LNCaP clone FGC (cell line): ENCODE results near the gene DRGX.

Experiments used
- DNase-seq: peaks from one replicate; pipeline ENCODE4 v3.0.0-alpha.2; 2011; ENCODE audit warnings: low read depth
- H3K4me3 ChIP-seq: 2 replicates; pipeline ENCODE4 v1.5.1; 2011; ENCODE audit warnings: mild to moderate bottlenecking, low read depth, low read length, control low read depth
- TF ChIP-seq, protein P1 (sequence below): IDR thresholded peaks from 2 replicates; pipeline ENCODE4 v1.5.1; 2012; ENCODE audit warnings: mild to moderate bottlenecking; ENCODE audit not compliant: control insufficient read depth, insufficient read depth; ENCODE audit errors: extremely low read depth

Gene DRGX

GRCh38 chr10:49323896-49324270 is 72.0 kb downstream of the DRGX start:
- no peak overlapping the region for H3K4me3 ChIP-seq
- DNase-seq: no peak
- TF ChIP-seq, protein P1, sequence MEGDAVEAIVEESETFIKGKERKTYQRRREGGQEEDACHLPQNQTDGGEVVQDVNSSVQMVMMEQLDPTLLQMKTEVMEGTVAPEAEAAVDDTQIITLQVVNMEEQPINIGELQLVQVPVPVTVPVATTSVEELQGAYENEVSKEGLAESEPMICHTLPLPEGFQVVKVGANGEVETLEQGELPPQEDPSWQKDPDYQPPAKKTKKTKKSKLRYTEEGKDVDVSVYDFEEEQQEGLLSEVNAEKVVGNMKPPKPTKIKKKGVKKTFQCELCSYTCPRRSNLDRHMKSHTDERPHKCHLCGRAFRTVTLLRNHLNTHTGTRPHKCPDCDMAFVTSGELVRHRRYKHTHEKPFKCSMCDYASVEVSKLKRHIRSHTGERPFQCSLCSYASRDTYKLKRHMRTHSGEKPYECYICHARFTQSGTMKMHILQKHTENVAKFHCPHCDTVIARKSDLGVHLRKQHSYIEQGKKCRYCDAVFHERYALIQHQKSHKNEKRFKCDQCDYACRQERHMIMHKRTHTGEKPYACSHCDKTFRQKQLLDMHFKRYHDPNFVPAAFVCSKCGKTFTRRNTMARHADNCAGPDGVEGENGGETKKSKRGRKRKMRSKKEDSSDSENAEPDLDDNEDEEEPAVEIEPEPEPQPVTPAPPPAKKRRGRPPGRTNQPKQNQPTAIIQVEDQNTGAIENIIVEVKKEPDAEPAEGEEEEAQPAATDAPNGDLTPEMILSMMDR: no peak

DNA sequence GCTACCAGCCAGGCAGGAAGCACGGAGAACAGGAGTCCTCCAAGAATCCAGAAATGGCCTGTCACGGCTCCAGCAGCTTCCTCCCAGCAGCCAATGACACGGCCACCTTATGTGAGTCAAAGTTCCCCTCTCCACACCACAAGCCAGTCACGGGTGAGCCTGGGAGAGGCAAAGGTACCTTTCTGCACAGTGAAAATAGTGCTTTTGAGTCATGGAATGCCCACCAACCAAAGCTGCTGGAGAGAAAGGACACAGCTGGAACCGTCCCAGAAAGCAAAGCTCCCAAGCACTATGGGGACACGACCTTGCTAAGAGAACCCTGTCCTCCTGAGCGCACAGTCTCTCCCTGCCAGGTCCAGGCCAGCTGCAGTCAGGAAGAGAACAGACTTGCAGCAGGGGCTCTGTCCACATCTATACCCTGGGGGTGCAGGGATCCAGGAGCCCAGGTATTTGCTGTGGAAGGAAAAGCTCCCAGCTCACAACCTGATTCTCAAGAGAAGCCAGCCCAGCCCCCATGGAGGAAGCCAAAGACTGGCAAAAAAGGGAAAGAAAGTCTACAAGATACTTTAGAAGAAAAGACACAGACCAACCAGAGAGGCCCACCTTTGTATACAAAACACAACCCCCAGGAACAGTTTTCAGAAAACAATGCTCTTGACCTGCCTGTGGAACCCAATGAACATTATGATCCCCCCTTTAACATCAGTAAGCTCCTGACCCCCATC is 72.6 kb downstream of the DRGX start:
- TF ChIP-seq, protein P1: no peak
- H3K4me3 ChIP-seq: no peak overlapping the region
- DNase-seq: no peak

- TF ChIP-seq, protein P1: no peak
- DNase-seq: no peak
- no peak overlapping the region for H3K4me3 ChIP-seq
Observed at GRCh38 chr10:49322371-49323170, 73.3 kb downstream of the DRGX start.

DNA sequence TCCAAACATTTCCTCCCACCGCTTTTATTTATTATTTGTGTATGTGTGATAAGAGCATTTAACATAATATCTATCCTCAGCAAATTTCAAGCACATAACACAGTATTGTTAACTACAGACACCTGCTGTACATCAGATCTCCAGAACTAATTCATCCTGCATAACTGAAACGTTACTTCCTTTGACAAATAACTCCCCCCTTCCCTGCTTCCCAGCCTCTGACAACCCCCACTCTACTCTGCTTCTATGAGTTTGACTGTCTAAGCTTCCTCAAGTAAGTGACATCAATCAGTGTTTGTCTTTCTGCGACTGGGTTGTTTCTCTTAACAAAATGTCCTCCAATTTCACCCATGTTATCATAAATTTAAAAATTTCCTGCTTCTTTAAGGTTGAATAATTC is 74.9 kb downstream of the DRGX start:
- TF ChIP-seq, protein P1: no peak
- no peak for DNase-seq
- no peak overlapping the region for H3K4me3 ChIP-seq

DNA sequence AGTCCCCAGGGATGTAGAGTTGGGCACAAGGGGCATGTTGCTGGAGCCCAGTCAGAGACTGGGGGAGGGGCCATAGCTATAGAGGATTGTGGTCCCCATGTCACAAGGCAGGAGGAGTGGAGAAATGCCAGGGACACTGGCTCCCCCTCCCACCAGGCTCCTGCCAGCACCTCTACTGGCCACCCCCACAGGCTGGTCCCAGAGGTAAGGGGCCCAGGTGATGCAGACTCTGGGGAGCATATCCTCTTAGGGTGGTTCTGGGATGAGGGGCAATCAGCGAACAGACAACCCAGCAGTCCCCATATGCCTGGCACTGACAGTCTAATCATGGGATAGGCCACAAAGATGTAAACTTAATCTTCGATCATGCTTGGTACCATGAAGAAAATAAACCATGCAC is 75.7 kb downstream of the DRGX start:
- TF ChIP-seq, protein P1: no peak
- H3K4me3 ChIP-seq: no peak overlapping the region
- no peak for DNase-seq

- DNase-seq: no peak
- TF ChIP-seq, protein P1: no peak
- H3K4me3 ChIP-seq: no peak overlapping the region
Observed at GRCh38 chr10:49319206-49319605, 76.7 kb downstream of the DRGX start.
